Activated CD8-positive, alpha-beta memory T cell treated with anti-CD3 and anti-CD28 coated beads for 36 hours (primary cell): ENCODE measurements around the gene NIM1K. TPM values are rescaled to one million over a fixed set of nuclear protein-coding genes. Genes with fewer than 3 reads are reported as not detected.
"Not testable (repeated sequence)": the region's sequence is repeated elsewhere in the genome, so short reads cannot be mapped to it uniquely, and the experiment has no call there.

Experiments
- CTCF ChIA-PET: fragments of 350-600 bp; sonication (Branson Sonifier 250); formaldehyde crosslinking; loops from one replicate; lab custom pipeline; 2021; ENCODE audit warnings: antibody characterized with exemption; lab: Charles Lee
- POLR2A ChIA-PET: fragments of 350-600 bp; sonication (Branson Sonifier 250); formaldehyde crosslinking; loops from one replicate; lab custom pipeline; 2021; ENCODE audit warnings: antibody characterized with exemption; lab: Charles Lee
- total RNA-seq, 2 experiments: library from RNA; stranded (reverse); gene quantifications; one replicate each; pipeline ENCODE4 v1.2.3, GENCODE V29; 2021

NIM1K gene
- total RNA-seq, 2 experiments from 2014 or later, result 0.86 to 1.4 TPM

DNA sequence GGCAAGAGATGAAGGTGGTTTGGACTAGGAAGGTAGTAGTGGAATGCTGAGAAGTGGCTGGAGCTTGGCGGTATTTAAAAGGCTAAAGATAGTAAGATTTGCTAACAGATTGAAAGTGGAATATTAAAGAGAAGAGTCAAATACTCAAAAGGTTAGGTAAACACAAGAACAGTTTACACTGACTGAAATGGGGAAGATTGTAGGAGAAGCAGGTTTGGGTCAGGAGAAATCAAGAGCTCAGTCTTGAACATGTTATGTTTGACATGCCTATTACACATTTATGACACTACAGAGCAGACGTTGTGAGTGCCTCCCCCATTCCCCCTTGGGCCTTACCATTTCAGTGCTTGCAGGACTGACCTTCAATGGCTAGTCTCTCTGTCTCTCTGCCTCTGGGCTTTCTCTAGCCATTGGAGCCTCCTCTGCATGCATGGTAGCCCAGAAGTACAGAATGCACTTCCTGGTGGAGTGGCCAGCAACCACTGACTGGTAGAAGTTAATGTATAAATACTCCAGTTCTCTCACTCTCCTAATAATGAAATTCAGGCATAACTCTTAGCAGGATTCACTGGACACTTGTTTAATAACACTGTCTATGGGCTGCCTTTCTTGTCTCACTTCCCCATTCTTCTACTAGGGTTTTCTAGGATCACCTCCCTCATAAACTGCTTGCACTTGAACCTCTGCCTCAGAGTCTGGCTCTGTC is 64.4 kb downstream of the NIM1K start:
- ChIA-PET CTCF (interaction anchor here (1.1 kb wide), 1 partner anchor 32 kb away, joined by 3 read pairs; no protein-coding TSS in a partner anchor), POLR2A (no interaction called here)

DNA sequence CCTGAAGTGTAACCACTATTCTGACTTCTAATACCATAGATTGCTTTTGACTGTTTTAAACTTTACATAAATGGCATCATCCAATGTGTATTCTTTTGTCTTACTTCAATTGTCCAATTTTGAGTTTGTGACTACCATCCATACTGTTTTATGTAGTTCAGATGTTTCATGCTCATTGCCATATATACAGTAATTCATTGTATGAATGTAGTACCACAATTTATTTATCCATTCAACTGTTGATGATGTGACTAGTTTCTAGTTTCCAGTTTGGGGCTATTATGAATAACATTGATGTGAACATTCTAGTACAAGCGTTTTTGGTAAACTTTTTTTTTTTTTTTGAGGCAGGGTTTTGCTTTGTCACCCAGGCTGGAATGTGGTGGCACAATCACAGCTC is 66.1 kb downstream of the NIM1K start:
- POLR2A ChIA-PET, result no interaction called here
- CTCF ChIA-PET, result no interaction called here

DNA sequence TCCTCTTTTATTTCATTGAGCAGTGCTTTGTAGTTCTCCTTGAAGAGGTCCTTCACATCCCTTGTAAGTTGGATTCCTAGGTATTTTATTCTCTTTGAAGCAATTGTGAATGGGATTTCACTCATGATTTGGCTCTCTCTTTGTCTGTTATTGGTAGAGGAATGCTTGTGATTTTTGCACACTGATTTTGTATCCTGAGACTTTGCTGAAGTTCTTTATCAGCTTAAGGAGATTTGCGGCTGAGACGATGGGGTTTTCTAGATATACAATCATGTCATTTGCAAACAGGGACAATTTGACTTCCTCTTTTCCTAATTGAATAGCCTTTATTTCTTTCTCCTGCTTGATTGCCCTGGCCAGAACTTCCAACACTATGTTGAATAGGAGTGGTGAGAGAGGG is 70.2 kb downstream of the NIM1K start:
- POLR2A ChIA-PET, CTCF ChIA-PET: not testable (repeated sequence)

DNA sequence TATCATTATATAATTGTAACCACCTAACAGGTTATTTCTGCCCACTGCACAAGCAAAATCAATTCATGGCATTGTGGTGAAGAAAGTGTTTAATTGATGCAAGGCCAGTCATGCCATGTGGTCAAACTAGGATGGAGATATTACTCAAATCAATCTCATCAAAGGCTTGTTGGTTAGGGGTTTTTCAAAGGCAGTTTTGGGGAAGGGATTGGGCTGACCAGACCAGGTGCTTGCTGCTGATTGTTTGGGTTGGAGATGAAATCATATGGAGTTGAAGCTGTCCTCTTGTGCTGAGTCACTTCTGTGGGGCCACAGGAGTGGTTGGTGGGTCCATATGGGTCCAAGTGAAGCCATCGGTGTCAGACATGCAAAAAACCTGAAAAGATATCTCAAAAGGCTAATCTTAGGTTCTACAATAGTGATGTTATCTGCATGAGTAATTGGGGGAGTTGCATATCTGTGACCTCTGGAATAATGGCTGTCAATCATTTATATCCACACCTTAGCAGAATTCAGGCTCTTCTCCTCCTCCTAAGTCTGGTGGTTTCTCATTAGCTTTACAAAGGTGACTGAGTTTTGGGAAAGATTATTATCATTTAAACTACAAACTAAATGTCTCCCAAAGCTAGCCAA is 76.3 kb downstream of the NIM1K start:
- ChIA-PET POLR2A (interaction anchor here (0.6 kb wide), 1 partner anchor 31 kb away, joined by 7 read pairs; no protein-coding TSS in a partner anchor), CTCF (no interaction called here)

DNA sequence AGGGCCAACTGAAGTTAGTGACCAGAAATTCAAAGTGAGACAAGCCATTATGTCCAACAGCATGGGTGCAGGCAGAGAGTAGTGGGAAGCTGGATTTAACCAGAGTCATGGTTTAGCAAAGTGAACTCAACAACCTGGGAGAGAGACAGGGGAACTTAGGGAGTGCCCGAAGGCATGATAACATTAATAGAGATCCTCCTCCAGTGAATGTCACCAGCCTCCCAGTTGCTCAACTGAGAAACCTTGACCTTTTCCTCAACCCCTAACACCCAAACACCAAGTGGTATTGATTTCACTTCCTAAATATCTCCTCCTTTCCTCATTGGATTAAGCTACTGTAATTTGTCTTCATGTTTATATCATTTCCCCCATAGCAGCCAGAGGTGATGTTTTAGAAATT is 78.6 kb downstream of the NIM1K start:
- ChIA-PET CTCF (no interaction called here), POLR2A (no interaction called here)

DNA sequence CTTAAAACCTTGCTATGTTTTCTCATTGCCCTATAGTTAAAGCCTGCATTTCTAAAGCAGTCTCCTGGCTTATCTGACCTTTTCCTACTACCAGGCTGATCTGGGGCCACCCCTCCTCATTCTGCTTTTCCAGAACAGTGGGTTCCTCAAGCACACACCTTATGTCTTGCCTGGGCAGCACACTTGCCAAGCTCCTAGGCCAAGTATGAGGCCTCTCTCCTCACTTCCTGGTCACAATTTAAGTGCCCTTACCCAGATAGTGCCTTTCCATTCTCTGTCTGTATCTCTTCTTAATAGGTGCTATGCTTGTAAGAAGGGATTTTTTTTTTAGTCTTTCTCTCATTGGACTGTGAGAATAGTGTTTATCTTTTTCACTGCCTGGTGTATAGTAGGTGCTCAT is 81.5 kb downstream of the NIM1K start:
- POLR2A ChIA-PET, result interaction anchor here (0.6 kb wide), 1 partner anchor 91 kb away, joined by 4 read pairs; no protein-coding TSS in a partner anchor
- CTCF ChIA-PET, result no interaction called here

DNA sequence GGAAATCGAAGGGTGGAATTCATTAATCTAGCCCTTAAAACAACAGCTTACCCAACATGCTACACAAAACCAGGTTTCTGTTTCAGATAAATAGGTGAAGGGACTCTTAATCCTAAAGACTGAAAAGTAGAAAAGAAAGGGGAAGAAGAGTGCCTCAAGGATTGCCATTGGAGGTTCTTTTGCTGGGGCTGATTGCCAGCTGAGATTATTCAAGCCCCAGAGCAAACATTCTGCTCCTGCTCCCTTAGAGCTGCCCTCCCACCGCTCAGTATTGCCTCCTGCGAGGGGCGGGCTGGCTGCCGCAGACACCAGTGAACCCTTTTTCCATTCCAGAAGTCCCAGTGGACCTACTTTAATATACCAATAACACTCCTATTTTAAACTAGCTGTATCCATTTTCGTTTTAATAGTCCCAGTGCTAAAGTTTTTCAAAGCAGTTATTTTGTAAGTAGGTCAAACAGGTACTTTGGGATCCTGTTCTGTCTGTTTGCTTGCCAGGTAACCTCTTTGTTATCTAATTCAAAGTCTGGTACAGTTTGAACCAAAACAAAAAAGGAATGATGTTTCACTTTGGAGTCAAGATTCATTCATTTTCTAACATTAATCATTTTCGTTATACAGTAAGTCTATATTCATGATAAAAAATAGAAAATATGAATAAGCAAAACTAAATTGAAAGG is 82.5 kb downstream of the NIM1K start:
- ChIA-PET CTCF (no interaction called here), POLR2A (no interaction called here)

DNA sequence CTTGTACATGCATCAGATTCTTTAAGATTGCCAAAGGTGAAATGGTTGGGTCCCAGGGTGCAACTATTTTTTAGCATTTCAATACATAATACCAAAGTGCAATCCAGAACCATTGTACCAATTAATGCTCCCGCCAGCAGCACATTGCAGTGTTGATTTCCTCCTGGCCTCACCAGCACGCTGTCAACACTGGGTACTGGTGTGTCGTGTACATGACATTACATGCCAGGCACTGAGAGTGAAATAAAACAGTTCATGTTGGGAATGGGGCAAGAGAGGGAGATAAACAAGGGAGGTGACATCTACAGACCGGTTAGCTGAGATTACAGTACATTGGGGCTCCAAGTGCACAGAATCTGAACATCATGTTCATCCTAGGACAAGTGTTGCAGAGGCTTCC is 83.4 kb downstream of the NIM1K start:
- ChIA-PET CTCF (no interaction called here), POLR2A (no interaction called here)

DNA sequence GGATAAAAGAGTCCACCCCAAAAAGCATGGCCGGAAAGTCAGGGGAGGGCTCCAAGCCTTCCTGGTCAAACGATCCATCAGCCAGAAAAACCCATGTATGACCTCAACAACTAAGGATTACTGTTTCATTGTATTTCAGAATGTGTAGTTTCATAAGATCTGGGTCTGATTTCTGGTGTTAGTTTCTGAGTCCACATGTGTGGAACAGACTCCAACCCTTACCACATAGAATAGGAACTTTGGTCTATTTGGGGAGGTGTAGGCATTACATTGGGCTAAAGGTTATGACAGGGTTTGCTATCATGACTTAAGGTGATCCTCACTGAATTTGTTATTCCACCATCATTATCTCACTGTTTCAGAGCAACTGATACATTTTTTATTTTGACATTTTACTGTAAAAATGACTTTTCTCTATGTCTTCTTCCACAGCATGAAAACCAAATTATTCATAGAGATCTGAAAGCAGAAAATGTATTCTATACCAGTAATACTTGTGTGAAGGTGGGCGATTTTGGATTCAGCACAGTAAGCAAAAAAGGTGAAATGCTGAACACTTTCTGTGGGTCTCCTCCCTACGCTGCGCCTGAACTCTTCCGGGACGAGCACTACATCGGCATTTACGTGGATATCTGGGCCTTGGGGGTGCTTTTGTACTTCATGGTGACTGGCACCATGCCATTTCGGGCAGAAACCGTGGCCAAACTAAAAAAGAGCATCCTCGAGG is 87.7 kb downstream of the NIM1K start:
- CTCF ChIA-PET, result no interaction called here
- POLR2A ChIA-PET, result no interaction called here

DNA sequence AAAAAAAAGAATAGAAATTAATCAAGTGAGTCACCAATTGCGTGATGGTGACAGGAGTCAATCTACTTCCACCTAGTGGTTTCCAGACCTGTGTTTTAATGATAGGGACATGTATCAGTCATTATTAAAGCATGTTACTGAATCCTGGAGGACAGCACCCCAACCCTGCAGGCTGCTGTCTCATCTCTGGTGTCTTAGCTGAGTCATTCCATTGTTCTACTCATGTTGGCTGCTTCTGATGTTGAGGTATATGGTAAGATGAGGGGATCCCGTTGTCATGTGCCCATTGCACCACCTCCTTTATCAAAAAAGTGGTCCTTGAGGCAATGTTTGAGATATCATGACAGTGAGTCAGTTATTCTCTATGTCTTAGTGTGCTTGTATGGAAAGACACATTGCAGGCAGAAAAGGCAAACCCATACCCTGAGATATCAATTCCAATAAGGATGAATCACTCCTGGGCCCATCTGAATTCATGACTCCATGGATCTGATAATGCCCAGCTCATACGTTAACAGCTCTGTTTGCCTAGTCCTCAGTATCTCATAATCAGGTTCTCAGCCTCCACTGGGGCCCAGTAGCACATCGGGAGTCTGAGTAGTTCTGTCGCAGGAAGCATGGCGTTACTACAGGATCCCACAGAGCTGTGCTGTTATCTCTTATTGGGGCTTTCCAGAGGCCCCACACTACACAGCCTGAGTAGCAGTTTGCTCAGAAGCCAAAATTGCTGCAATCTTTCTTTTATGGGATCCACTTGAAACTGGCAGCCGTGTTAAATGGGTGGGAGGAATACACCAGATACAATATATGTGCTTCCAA is 90.0 kb downstream of the NIM1K start:
- ChIA-PET CTCF (interaction anchor here (0.6 to 1.4 kb wide), 2 partner anchors 31 to 202 kb away, joined by 3 to 4 read pairs; partner anchors contain the start of genes HMGCS1 and TMEM267), POLR2A (interaction anchor here (1.0 kb wide), 1 partner anchor 161 kb away, joined by 3 read pairs; no protein-coding TSS in a partner anchor)

DNA sequence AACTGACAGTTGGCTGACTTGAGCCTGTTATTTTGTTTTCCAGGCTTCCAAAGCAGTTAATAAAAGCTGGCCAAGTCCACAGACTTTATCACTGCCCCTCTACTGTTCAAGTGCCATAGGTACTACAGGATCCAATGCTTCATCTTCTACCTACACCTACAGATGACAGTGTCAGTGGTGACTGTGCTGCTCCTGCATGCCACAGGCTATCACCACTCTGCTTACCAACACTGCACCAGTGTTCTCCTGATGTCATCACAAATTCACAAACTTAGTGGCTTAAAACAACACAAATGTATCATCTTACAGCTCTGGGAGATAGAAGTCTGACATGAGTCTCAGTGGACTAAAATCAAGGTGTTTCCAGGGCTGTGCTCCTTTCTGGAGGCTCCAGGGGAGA is 94.6 kb downstream of the NIM1K start:
- CTCF ChIA-PET, result no interaction called here

DNA sequence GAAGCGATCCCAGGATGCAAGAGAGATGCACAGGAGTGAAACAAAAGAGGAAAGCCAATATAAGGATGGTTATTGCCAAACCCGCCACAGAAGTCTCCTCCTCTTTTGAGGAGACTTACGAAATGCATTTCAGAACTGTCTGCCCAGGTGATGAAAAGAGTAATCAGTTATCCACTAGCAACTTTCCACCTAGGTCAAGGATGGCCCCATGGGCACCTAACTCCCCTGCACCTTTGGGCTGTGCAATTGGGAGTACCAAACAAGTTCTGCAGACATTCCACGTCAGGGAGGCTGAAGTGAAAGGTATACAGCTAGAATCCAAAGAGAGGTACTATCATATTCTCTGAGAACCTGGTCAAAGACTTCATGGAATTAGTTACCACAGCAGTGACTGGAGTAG is 95.5 kb downstream of the NIM1K start:
- ChIA-PET CTCF (no interaction called here), POLR2A (no interaction called here)

More for the DNA sequence above, 94.6 kb downstream of the NIM1K start:
- POLR2A ChIA-PET, result no interaction called here

DNA sequence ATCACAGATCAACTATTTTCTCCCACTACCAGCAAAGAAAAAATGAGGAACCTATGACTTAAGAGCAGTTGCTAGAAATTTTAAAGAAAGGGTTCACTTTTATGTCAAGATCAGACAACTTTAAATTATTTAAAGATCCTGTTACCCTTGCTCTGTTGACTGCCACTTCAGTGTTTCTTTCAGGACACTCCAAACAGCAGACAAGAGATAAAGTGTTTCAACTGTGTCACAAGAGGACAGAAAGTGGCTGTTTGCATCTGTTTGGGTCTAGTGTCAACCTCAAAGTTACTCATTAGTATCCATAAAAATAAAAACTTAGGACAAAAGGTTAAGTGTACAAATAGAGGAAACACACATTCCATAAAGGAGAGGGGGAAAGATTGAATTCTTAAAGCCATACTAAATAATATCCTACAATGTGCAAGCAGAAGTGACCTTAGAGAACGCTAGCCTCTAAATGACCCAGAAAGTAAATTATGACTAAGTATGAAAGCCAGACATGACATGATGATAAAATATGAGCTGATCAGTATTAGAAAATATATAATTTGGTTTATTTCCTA is 96.3 kb downstream of the NIM1K start:
- CTCF ChIA-PET, result no interaction called here
- POLR2A ChIA-PET, result no interaction called here

DNA sequence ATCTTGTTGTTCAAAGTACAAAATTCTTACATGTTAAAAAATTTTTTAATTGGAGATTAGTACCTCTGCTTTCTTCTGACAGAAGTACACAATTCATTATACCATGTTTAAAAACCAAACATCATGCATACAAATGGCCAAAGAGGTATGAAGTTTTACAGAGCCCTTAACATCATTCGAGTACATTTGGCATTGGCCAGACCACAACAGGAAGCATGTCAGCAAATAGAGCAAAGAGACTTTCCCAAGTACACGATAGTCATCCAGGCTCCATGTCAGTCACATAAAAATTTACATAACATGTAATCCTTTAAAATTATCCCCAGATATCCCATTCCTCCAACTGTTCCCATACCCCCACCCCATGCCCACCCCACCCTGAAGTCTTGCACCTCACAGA is 98.7 kb downstream of the NIM1K start:
- ChIA-PET CTCF (no interaction called here), POLR2A (no interaction called here)

DNA sequence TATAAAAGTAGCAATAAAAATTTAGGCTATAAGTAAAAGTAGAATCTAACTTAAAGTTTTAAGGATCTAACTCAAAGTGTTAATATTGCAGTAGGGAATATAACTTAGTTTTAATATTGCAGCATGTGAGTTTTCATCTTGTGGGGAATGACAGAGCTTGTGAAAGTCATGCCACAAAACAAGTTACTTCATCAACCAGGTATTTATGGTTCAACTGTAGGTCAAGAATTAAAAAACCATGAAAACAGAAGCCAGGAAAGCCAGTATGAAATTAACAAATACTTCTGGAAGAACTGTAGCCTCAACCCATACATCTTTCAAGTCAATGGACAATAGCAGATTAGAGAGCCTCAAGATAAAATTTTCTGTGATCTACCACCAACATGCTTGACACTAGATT is 102.2 kb downstream of the NIM1K start:
- ChIA-PET POLR2A (no interaction called here), CTCF (no interaction called here)

DNA sequence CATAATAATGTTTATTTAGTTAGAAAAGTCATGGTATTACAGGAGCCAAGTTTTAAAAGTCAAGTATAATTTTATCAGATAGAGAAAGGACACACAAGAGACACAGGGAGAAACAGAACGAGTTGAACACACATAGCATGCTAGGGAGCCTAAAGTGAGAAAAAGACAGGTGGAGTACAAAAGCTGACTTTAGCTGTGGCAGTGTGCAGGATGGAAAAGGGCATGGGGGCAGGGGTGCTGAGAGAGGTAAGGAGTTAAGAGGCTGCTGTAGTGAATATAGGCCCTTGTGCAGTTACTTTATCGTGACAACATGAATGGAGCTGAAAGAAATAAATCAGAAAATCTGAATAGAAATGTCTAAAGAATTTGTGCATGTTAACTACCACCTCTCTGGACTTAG is 103.2 kb downstream of the NIM1K start:
- POLR2A ChIA-PET, result interaction anchor here (0.6 kb wide), 1 partner anchor 99 kb away, joined by 5 read pairs; no protein-coding TSS in a partner anchor
- CTCF ChIA-PET, result interaction anchor here (0.6 kb wide), 1 partner anchor 17 kb away, joined by 3 read pairs; no protein-coding TSS in a partner anchor

DNA sequence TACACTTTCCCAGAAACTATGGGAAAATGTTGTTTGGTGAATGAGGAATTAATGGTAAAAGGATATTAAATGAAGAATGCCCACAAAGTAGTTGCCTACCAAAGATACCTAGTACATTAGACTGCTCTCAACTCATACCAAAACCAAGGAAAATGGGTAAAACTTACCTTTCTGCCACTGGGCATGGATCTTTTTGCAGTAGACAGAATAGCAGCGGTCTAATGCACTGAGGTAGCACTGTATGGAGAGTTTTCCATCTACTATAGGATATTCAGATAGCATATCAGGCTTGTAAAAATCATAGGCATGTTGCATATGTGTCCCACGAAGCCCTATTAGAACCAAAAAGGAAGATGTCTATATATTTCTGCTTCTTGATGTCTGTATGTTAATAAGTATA is 104.8 kb downstream of the NIM1K start:
- POLR2A ChIA-PET, result no interaction called here
- CTCF ChIA-PET, result interaction anchor here (0.6 kb wide), 1 partner anchor 80 kb away, joined by 4 read pairs; no protein-coding TSS in a partner anchor

DNA sequence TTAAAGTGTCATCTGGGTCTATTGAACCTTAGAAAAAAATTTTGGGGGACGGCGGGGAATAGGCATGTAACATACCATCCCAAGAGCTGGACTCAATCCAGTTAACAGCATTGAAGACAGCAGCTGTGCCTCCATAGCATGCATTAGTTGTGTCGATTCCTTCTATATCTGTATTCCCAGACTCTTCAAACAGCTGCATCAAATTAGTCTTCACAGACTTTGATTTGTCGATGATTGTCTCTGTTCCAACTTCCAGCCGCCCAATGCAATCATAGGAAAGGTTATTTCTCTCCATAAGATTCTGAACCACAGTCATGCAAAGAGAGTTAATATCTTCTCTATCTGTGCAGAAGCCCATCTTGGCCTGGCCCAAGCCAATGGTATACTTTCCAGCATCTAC is 106.4 kb downstream of the NIM1K start:
- POLR2A ChIA-PET, result no interaction called here

More for the DNA sequence above, 106.4 kb downstream of the NIM1K start:
- CTCF ChIA-PET, result no interaction called here
